GM23338 (cell line): ENCODE measurements around the gene SYNE4. TPM values are rescaled to one million over a fixed set of nuclear protein-coding genes. Genes with fewer than 3 reads are reported as not detected.
"Not testable (repeated sequence)": the region's sequence is repeated elsewhere in the genome, so short reads cannot be mapped to it uniquely, and the experiment has no call there.

Source experiments
- ATAC-seq: fragments of 200-7000 bp; cut with Tn5 transposase; 3 replicates; pipeline ENCODE4 v1.9.1; 2020
- DNase-seq: peaks from one replicate; pipeline ENCODE4 v3.0.0-alpha.2; 2015; ENCODE audit warnings: low spot score
- H2AFZ ChIP-seq: fragments of 200-600 bp; sonication (generic); 2 replicates; pipeline ENCODE4 v1.8.0; 2016; ENCODE audit warnings: antibody characterized with exemption, mild to moderate bottlenecking, moderate library complexity
- H3F3A ChIP-seq: fragments of 200-600 bp; sonication (generic); replicated peaks from 2 replicates; pipeline ENCODE4 v1.8.0; 2017; ENCODE audit warnings: antibody characterized with exemption, mixed run types, low read depth
- H3K27ac ChIP-seq: fragments of 200-600 bp; sonication (generic); 2 replicates; pipeline ENCODE4 v1.6.1; 2016; ENCODE audit warnings: low read depth
- H3K27me3 ChIP-seq: fragments of 200-600 bp; sonication (generic); 2 replicates; pipeline ENCODE4 v1.8.0; 2016; ENCODE audit warnings: mild to moderate bottlenecking, mixed run types, moderate library complexity; ENCODE audit not compliant: insufficient read depth
- H3K36me3 ChIP-seq: fragments of 200-600 bp; sonication (generic); 2 replicates; pipeline ENCODE4 v1.8.0; 2016; ENCODE audit warnings: mild to moderate bottlenecking; ENCODE audit not compliant: insufficient read depth
- H3K4me1 ChIP-seq: fragments of 200-600 bp; sonication (generic); 2 replicates; pipeline ENCODE4 v1.8.0; 2016; ENCODE audit warnings: mild to moderate bottlenecking, moderate library complexity; ENCODE audit not compliant: insufficient read depth
- H3K4me2 ChIP-seq: fragments of 200-600 bp; sonication (generic); 2 replicates; pipeline ENCODE4 v1.7.1; 2017; ENCODE audit warnings: mixed run types
- H3K4me3 ChIP-seq: fragments of 200-600 bp; sonication (generic); 2 replicates; pipeline ENCODE4 v1.6.1; 2016; ENCODE audit warnings: mixed run types
- H3K79me2 ChIP-seq: fragments of 200-600 bp; sonication (generic); replicated peaks from 2 replicates; pipeline ENCODE4 v1.8.0; 2017; ENCODE audit warnings: mild to moderate bottlenecking; ENCODE audit not compliant: insufficient read depth
- H3K9me2 ChIP-seq: fragments of 200-600 bp; sonication (generic); 2 replicates; pipeline ENCODE4 v1.8.0; 2017; ENCODE audit not compliant: insufficient read depth
- H4K20me1 ChIP-seq: fragments of 200-600 bp; sonication (generic); replicated peaks from 2 replicates; pipeline ENCODE4 v1.8.0; 2017; ENCODE audit warnings: mild to moderate bottlenecking; ENCODE audit not compliant: insufficient read depth
- H3K27ac Mint-ChIP-seq: 2 replicates; pipeline ENCODE4 v1.8.0; 2020; ENCODE audit warnings: inconsistent platforms, mild to moderate bottlenecking, moderate library complexity, mixed read lengths
- H3K27me3 Mint-ChIP-seq: 3 replicates; pipeline ENCODE4 v1.8.0; 2022; ENCODE audit warnings: low read depth, mild to moderate bottlenecking, moderate library complexity, mixed read lengths, inconsistent platforms; ENCODE audit not compliant: insufficient read depth, poor library complexity
- H3K36me3 Mint-ChIP-seq: 3 replicates; pipeline ENCODE4 v1.8.0; 2021; ENCODE audit warnings: low read depth, mild to moderate bottlenecking, inconsistent platforms, moderate library complexity, mixed read lengths
- H3K4me1 Mint-ChIP-seq: 3 replicates; pipeline ENCODE4 v1.8.0; 2020; ENCODE audit warnings: mild to moderate bottlenecking, inconsistent platforms, mixed read lengths
- H3K4me3 Mint-ChIP-seq: 3 replicates; pipeline ENCODE4 v1.8.0; 2021; ENCODE audit warnings: moderate library complexity, mild to moderate bottlenecking, inconsistent platforms, mixed read lengths
- H3K9me3 Mint-ChIP-seq: 3 replicates; pipeline ENCODE4 v1.8.0; 2020; ENCODE audit warnings: moderate library complexity, mild to moderate bottlenecking, inconsistent platforms, mixed read lengths
- CREB1 ChIP-seq: fragments of 250-450 bp; sonication (Bioruptor Pico); IDR thresholded peaks from 2 replicates; pipeline ENCODE4 v1.5.0; 2020; ENCODE audit warnings: low read depth, mild to moderate bottlenecking, moderate library complexity
- CTCF ChIP-seq, 2 experiments: fragments of 200-600 bp in 1 of 2; sonication (generic) in 1 of 2; conservative IDR thresholded peaks; 2 replicates each; pipeline versions ENCODE4 v1.5.1 to v1.6.1; 2016 to 2017; ENCODE audit warnings: antibody characterized with exemption in 2 of 2, low read depth in 2 of 2, mild to moderate bottlenecking in 2 of 2, moderate library complexity in 1 of 2
- EZH2 ChIP-seq: fragments of 200-600 bp; sonication (generic); IDR thresholded peaks from one replicate; pipeline ENCODE4 v1.8.0; 2017; ENCODE audit warnings: antibody characterized with exemption, mild to moderate bottlenecking, low read depth; ENCODE audit not compliant: unreplicated experiment
- EZH2phosphoT487 ChIP-seq: fragments of 200-600 bp; sonication (generic); IDR thresholded peaks from one replicate; pipeline ENCODE4 v1.8.1; 2018; ENCODE audit warnings: antibody characterized with exemption; ENCODE audit not compliant: unreplicated experiment
- JUNB ChIP-seq: IDR thresholded peaks from one replicate; pipeline ENCODE4 v1.6.1; 2016; ENCODE audit warnings: antibody characterized with exemption; ENCODE audit not compliant: unreplicated experiment
- NANOG ChIP-seq: IDR thresholded peaks from 2 replicates; pipeline ENCODE4 v1.6.1; 2016; ENCODE audit warnings: antibody characterized with exemption, borderline replicate concordance
- POLR2AphosphoS5 ChIP-seq: IDR thresholded peaks from 2 replicates; pipeline ENCODE4 v1.6.1; 2016; ENCODE audit warnings: antibody characterized with exemption, low read depth
- REST ChIP-seq: IDR thresholded peaks from one replicate; pipeline ENCODE4 v1.6.1; 2018; ENCODE audit warnings: antibody characterized with exemption; ENCODE audit not compliant: unreplicated experiment
- STAT1 ChIP-seq: IDR thresholded peaks from one replicate; pipeline ENCODE4 v1.6.1; 2016; ENCODE audit warnings: antibody characterized with exemption; ENCODE audit not compliant: unreplicated experiment
- ZNF114 ChIP-seq: fragments of 250-450 bp; sonication (Bioruptor Pico); IDR thresholded peaks from 2 replicates; pipeline ENCODE4 v1.5.0; 2020; ENCODE audit warnings: mild to moderate bottlenecking, moderate library complexity
- ZNF331 ChIP-seq: fragments of 250-450 bp; sonication (Bioruptor Pico); IDR thresholded peaks from 2 replicates; pipeline ENCODE4 v1.5.0; 2020; ENCODE audit warnings: low read depth, mild to moderate bottlenecking, moderate library complexity
- polyA plus RNA-seq: library from polyadenylated mRNA; unstranded; fragments of >200 nt; fragmentation: Nextera tagmentation; extraction: Ambion mirVana; gene quantifications from 2 replicates; pipeline ENCODE4 v1.2.1, GENCODE V29; 2016
- total RNA-seq: library from RNA; depleted of rRNA; stranded (reverse); fragments of >200 nt; shearing (Covaris generic); gene quantifications from 2 replicates; pipeline ENCODE4 v1.2.3, GENCODE V29; 2014
- TF ChIP-seq, protein P1 (sequence below): IDR thresholded peaks from 2 replicates; pipeline ENCODE4 v1.6.1; 2016; ENCODE audit warnings: antibody characterized with exemption

SYNE4 gene
- total and polyA plus RNA-seq, 2 experiments from 2014 or later, result 26.1 to 49.8 TPM

DNA sequence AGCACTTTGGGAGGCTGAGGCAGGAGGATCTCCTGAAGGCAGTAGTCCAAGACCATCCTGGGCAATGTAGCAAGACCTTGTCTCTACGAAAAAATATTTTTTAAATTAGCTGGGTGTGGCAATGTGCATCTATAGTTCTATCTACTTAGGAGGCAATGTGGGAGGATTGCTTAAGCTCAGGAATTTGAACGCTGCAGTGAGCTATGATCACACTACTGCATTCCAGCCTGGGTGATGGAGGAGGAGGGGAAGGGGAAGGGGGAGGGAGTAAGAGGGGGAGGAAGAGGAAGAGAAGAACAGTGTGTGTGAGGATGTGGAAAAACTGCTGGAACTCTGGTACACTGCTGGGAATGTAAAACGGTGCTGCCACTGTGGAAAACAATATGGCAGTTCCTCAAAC, 33.2 kb upstream of the SYNE4 start (continued):
- TF ChIP-seq, protein P1, sequence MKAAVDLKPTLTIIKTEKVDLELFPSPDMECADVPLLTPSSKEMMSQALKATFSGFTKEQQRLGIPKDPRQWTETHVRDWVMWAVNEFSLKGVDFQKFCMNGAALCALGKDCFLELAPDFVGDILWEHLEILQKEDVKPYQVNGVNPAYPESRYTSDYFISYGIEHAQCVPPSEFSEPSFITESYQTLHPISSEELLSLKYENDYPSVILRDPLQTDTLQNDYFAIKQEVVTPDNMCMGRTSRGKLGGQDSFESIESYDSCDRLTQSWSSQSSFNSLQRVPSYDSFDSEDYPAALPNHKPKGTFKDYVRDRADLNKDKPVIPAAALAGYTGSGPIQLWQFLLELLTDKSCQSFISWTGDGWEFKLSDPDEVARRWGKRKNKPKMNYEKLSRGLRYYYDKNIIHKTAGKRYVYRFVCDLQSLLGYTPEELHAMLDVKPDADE, result no peak
- no peak for TF ChIP-seq EZH2phosphoT487

GRCh38 chr19:36041092-36041491, 32.5 kb upstream of the SYNE4 start:
- H3K27me3 Mint-ChIP-seq, DNase-seq, H3K36me3 Mint-ChIP-seq, H3K9me3 Mint-ChIP-seq, ATAC-seq, H2AFZ ChIP-seq, H3K36me3 ChIP-seq, H4K20me1 ChIP-seq, H3K4me3 Mint-ChIP-seq, H3F3A ChIP-seq, H3K9me2 ChIP-seq, H3K27me3 ChIP-seq, H3K4me3 ChIP-seq, H3K79me2 ChIP-seq, H3K4me2 ChIP-seq: not testable (repeated sequence)
- H3K4me1 Mint-ChIP-seq, result peaks cover 13% of the 10 kb centered on the region; the same call in 2 of the 3 replicates
- peak overlapping the region; percentile 42 for H3K27ac Mint-ChIP-seq
- peaks cover 12% of the 10 kb centered on the region for H3K4me1 ChIP-seq
- H3K27ac ChIP-seq, result peak overlapping the region; percentile 81

DNA sequence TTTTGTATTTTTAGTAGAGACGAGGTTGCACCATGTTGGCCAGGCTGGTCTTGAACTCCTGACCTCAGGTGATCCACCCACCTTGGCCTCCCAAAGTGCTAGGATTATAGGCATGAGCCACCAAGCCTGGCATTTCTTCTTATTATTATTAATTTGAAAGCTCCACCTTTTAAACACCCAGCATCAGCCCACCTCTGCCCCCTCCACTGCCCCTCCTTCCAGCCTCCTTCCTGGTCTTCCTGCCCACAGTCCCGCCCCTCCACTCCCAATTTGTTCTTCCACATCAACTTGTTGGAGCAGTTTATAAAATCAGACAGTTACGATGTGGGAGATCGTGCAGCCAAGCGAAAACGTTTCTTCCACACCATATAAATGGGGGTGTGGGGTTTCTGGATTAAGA, 31.9 kb upstream of the SYNE4 start:
- H3K27me3 ChIP-seq, result no peaks in the 10 kb centered on the region
- DNase-seq (no peak), ATAC-seq (no peak)
- H3K36me3 ChIP-seq, result no peaks in the 10 kb centered on the region
- peaks cover 5% of the 10 kb centered on the region; the same call in 1 of the 2 replicates for H4K20me1 ChIP-seq
- TF ChIP-seq JUNB (no peak), CTCF (conservative IDR thresholded peaks at IDR 0.05; ENCODE audit: low read depth in 2 of 2) (no peak), STAT1 (no peak), CREB1 (CRISPR knock-in tag) (no peak), POLR2AphosphoS5 (no peak), ZNF331 (CRISPR knock-in tag) (no peak), ZNF114 (CRISPR knock-in tag) (no peak), EZH2phosphoT487 (no peak), REST (no peak), EZH2 (no peak), NANOG (no peak)
- TF ChIP-seq, protein P1, result no peak
- no peaks in the 10 kb centered on the region for H3K9me2 ChIP-seq
- Mint-ChIP-seq H3K9me3 (no peaks in the 10 kb centered on the region), H3K4me1 (peaks cover 13% of the 10 kb centered on the region; the same call in 2 of the 3 replicates), H3K27ac (no peak overlapping the region), H3K4me3 (no peak overlapping the region), H3K36me3 (0 out of 3 replicates have a peak, but pooled peaks cover 3% of the 10 kb centered on the region), H3K27me3 (peaks cover 5% of the 10 kb centered on the region)
- no peak overlapping the region for H3K4me2 ChIP-seq
- peaks cover 12% of the 10 kb centered on the region for H3K4me1 ChIP-seq
- H3K27ac ChIP-seq, result no peak overlapping the region
- H2AFZ ChIP-seq, result no peak overlapping the region
- H3K79me2 ChIP-seq, result no peaks in the 10 kb centered on the region
- 0 out of 2 replicates have a peak, but pooled peaks cover 3% of the 10 kb centered on the region for H3F3A ChIP-seq
- no peak overlapping the region for H3K4me3 ChIP-seq
